Superior temporal gyrus (tissue), 1 donor: ENCODE data around the gene UBXN10.
A peak's percentile ranks its signal among the peaks of the same experiment; 100 is the strongest.

Source experiments
- DNase-seq: peaks from one replicate; pipeline ENCODE4 v3.0.0-alpha.2; 2016; ENCODE audit errors: extremely low spot score

UBXN10 gene

DNA sequence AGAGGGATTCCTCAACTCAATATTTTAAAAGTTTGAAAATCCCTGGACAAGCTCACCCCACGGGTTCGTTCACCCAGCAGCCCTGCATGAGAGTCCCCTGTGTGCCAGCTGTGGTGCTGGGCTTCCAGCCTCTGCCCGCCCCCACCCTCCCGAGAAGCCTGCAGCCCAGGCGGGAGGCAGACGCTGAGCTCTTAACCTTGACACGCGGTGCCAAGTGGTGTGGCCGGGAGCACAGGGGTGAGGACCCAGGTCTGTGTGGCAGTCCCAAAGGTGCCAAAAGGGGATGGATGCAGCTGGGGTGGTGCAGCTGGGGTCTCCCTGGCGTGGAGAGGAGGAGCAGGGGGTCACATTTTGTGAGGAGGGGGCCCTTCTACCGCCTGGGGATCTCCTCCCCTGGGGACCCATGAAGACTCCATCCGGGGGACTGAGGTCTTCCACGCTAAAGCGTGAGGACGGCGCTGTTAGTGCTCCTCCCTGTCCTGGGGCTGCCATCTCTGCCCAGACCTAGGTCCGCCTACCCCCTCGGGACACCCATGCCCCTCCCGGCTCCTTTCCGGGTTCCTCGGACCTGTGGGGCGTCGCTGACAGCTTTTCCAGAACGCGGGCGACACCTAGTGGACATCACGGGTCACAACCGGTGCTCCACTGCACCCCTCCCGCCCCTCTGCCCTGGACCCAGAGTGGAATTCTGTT is 33.8 kb upstream of the UBXN10 start:
- peak; percentile 85 for DNase-seq

DNA sequence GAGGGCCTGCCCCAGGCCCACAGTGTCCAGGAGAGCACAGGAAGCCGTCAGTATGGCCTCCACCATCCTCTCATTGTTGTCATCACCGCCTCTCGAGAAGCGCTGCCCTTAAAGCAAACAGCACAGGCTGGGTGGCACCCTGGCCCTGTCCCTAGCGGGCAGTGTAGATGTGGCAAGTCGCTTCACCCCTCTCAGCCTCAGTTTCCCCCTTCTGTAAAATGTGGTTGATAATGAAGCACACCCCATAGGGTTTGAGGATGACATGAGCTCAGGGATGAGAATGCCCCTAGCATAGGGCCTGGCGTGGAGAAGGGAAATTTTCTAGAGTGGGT is 33.3 kb upstream of the UBXN10 start:
- no peak for DNase-seq

DNA sequence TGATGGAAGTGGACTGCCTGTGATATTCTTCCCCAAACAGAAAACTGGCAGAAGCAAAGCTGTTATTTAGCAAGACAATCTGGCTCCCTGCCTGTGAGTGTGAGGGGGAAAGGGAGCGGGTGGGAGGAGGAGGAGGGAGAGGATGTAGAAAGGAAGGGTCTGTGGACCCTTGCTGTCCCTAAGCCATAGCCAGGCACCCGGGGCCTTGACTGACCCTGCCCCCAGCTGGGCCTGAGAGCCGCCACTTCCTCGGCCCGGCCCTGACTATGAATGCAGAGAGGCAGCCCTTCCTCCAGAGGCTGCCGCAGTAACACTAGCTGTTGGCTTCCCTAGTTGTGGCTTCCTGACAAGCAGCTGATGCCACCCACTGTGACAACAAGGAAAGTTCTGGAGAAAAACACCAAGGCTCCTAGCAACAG is 32.9 kb upstream of the UBXN10 start:
- DNase-seq: peak; percentile 63

DNA sequence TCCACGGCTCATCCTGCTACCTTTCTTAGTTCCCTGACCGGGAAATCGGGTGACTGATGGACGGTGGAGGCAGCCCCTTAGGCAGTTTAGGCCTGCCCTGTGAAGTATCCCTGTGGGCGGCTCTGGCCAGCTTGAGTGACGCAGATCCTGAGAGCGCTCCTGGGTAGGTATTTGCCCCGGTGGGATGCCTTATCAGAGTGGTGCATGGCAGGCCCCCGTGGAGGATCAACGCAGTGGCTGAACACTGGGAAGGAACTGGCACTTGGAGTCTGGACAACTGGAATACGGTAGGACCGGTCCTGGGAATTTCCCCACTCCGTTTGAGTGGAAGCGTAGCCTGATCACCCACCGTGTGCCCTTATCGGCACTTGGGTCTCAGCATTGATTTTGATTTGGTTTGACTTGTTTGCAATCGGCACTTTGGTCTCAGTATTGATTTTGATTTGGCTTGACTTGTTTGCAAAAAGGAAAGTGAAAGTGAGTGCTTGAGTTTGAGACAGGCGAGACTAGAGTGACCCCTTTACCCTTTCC is 31.5 kb upstream of the UBXN10 start:
- no peak for DNase-seq

DNA sequence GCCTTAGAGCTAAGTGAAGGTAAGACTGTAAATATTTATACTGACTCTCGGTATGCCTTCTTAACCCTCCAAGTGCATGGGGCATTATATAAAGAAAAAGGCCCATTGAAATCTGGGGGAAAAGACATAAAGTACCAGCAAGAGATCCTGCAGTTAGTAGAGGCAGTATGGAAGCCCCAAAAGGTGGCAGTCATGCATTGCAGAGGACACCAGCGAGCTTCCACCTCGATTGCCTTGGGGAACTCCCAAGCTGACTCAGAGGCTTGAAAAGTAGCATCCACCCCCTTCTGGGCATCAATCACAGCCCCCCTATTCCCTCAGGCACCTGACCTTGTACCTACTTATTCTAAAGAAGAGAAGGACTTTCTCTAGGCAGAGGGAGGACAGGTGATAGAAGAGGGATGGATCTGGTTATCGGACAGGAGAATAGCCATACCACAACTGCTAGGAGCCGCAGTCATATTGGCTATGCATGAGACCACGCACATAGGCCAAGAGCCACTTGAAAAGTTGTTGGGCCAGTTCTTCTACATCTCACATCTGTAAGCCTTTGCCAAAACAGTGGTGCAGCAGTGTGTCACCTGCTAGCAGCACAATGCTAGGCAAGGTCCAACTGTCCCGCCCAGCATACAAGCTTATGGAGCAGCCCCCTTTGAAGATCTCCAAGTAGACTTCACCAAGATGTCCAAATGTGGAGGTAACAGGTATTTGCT is 27.4 kb upstream of the UBXN10 start:
- no peak for DNase-seq

DNA sequence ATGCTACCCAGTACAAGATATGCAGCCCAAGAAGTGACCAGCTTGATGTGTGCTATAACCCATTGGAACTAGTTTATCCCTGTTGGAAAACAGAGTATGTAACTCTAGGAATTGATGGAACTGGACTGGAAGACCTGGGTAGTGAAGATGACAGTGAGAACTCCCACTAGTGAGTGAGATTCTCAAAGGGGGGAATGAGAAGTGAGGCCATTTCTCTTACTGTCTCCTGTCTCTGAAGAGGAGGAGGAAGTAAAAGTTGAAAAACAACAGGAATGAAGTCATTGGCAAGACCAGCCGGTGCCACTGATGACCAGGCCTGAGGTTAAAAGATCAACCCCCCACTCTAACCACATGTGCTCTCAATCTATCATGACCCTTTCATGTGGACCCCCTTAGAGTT is 25.9 kb upstream of the UBXN10 start:
- DNase-seq: no peak

DNA sequence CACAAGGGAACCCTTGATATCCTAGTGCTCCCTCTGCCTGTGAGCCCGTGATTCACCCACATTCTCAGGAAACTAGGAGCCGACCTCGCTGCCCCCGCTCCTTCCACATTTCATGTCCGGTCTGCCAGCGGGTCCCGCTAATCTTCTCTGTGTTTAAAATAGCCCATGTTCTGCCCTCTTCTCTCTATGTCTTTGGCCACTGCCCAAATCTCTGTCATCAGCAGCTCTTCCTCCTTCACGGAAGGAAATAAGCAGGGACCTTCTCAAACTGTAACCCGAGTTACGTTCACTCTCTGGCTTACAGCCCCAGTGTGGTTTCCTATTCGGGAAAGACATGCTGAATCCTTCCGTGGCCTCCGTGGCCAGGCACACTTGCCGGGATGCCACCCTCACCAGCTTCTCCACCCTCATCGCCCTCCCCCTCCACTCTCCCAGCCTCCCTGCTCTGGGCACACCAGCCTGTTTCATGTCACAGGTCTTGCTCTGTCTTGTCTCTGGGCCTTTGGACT is 21.1 kb upstream of the UBXN10 start:
- peak; percentile 45 for DNase-seq

DNA sequence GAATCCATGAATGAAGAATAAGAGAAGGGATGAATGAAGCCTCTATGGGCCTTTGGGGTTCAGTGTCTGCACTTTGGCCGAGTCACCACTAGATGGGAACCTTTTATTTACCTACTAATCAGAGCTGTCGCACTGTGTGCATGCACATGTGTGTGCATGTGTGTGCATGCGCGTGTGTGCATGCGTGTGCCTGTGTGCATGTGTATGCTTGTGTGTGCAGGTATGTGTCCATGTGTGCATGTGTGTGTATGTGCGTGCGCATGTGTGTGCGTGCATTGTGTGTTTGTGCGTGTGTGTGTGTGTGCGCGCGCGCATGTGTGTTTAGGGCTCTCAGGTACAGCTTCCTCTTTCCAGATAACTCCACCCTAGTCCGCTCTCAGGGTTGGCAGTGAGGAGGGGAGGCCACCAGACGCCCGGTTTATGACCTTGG is 20.4 kb upstream of the UBXN10 start:
- peak; percentile 26 for DNase-seq

DNA sequence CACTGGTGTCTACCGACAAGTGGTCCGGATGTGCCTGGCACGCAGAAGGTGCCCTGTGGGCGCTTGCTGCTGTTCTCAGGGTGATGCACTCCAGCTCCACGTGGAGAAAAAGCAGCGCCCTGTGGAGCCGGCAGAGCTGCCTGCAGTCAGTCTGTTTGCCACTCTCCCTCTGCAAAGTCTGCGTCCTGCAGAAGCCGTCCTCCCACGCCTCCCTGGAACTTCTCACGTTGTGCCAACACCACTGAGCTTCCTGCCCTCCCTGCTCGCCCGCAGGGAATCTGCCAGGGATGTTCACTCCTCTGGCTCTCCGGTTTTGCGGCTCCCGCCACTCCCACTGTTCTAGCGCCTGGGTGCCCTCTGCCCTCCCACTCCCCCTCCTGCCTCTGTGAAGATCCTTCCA is 19.8 kb upstream of the UBXN10 start:
- DNase-seq: peak; percentile 47

DNA sequence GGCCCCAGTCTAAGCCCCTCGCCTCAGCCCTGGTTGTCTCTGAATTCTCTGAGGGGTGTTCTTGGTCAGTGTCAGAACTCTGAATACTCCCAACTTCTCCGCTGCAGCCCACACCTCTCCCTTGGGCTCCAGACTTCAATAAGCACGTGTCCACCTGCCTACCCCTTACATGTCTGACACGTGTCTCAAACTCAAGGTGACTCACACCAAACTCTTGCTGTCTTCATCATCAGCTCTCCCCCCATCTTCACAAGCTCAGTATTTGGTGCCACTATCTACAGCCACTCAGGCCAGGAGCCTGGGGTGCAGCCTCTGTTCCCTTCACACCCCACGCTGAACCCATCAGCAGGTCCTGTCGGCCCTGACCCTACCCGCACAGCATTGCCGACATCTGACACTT is 18.8 kb upstream of the UBXN10 start:
- DNase-seq: no peak

DNA sequence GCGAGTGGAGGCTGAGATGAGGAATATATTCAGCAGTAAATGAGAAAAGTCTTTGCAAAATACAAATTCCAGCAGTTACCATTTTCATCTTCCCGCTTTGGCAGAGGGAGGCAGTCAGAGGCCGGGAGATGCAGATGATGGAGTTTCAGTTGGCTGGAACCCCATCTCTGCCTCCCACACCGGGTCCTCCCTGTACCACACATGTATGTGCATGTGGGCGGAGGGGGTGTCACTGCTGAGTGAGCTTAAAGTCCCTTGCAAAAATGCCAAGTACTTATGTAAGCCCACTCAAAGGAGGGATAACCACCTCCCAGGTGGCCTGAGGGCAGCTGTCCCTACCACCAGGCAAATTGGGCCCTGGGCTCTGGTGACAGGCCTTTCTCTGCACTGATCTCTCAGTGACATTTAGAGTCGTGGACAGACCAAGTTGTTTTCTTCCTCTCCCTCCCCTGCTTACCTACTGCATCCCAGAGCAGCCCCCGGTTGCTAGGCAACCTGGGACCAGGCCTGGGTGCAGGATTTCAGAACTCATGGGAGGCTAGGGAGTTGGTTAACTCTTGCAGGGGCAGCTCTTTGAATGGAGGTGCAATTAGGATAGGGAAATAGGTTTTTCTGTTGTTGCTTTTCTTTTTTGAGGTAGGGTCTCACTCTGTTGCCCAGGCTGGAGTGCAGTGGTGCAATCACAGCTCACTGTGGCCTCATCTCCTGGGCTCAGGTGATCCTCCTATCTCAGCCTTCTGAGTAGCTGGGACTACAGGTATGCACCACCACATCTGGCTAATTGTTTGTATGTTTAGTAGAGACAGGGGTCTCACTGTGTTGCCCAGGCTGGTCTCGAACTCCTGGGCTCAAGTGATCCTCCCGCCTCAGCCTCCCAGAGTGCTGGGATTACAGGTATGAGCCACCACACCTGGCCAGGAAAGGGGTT is 17.1 kb upstream of the UBXN10 start:
- peak; percentile 62 for DNase-seq

DNA sequence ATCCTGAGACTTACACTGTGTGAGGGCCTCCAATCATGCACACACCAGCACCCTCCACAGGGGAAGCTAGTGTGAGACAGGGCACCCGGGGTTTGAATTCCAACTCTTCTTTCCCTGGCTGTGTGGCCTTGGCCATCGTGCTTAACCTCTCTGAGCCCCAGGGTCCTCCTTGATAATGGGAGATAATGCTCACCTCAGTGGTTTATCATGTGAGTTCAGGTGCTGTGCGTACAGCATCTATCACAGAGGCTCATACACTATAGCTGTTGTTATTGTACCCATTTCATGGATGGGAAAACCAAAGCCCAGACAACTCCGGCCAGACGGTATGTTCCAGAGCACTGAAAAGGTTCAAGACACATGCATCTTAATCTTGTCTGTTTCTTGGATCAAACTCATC is 16.0 kb upstream of the UBXN10 start:
- no peak for DNase-seq

DNA sequence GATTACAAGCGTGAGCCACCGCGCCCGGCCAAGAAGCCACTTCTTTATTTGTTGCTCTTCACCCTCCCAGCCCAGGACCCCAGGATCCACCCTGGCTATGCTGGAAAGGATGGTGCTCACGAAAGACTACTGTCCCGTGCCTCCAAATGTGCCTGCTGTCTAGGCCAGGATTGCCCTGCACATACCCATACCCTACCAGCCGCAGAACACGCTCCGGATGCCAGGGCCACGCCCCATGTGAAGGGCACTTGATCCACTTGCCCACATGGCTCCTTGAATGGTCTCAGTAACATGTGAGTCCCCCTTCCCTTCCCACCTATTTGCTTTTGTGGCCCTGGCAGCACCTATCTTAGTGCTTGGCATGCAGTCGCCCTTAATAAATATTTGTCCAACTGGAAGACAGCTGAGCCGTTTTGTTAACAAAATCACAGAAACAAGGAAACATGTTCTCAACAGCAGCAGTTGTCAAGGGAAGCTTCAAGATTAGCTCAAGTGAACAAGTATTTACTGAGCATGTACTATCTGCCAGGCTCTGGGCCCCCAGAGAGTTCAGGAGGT is 13.8 kb upstream of the UBXN10 start:
- DNase-seq: no peak

DNA sequence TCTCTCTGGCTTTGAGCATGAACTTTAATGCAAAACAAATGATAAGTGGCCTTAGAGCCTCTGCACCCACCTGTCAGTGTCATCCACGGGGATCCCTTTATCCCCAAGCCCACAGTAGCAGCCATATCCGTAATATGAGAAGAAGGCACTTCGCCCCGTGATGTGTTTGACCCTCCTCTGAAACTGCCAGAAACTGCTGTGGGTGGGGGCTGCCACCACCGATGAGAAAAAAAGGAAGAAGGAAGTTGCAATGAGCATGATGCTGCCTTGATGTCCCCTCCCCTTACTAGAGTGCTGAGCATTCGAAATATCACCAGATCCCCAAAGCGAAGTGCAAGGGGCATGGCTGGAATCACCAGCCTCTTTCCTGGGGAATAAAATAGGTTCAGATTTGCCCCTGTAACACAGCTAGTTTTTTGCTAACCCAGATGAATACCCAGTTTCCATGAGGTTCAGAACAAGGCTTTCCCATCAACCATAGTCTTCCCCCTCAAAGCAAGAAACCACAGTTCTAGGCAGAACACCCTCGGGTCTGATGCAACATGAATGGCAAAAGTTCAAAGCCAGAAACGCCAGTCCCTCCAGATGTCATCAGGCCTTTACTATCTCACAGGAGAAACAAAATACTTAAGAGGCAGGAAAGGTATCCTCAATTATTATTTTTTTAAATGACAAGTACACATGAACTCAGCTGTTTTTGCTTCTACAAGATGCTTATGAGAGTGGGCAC is 10.8 kb upstream of the UBXN10 start:
- DNase-seq: no peak

DNA sequence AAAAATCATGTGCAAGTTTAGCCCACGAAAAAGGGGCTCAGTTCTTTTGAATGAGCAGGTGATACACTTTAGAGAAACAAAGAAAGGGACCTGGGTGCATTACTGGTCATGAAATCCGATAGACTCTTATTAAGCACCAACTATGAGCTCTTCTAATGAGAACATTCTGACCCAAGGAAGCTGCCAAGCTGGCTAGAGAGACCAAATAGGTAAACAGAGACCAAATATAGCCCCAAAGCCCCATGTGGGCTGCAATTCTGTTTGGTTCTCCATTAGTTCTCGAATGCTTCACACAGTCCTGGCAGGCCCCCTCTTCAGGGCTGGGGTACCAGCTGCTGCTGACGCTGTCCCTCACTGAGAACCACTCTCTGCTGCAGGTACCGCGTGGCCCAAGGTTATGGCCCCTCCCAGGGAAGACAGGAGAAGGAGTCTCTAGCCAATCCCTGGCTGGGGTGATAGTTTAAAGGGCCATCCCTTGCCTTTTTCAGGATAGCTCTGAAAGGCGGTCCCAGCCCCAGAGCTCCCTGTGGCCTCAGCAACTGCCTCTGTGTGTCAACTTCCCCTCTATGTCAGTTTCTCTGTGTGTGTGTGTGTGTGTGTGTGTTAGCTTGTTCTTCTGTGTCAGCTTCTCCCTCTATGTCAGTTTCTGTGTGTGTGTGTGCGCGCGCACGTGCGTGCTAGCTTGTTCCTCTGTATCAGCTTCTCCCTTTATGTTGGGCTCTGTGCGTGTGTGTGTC is 7.1 kb upstream of the UBXN10 start:
- no peak for DNase-seq

DNA sequence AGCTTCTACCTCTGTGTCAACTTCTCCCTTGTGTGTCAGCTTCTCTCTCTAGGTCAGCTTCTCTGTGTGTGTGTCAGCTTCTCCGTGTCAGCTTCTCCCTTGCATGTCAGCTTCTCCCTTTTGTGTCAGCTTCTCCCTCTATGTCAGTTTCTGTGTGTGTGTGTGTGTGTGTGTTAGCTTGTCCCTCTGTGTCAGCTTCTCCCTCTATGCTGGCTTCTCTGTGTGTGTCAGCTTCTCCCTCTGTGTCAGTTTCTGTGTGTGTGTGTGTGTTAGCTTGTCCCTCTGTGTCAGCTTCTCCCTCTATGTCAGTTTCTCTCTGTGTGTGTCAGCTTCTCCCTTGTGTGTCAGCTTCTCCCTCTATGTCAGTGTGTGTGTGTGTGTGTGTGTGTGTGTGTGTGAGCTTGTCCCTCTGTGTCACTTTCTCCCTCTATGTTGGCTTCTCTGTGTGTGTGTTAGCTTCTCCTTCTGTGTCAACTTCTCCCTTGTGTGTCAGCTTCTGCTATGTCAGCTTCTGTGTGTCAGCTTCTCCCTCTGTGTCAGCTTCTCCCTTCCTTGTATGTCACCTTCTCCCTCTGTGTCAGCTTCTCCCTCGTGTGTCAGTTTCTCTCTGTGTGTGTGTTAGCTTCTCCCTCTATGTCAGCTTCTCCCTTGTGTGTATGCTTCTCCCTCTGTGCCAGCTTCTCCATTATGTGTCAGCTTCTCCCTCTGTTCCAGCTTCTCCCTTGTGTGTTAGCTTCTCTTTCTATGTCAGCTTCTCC is 6.3 kb upstream of the UBXN10 start:
- DNase-seq: no peak

DNA sequence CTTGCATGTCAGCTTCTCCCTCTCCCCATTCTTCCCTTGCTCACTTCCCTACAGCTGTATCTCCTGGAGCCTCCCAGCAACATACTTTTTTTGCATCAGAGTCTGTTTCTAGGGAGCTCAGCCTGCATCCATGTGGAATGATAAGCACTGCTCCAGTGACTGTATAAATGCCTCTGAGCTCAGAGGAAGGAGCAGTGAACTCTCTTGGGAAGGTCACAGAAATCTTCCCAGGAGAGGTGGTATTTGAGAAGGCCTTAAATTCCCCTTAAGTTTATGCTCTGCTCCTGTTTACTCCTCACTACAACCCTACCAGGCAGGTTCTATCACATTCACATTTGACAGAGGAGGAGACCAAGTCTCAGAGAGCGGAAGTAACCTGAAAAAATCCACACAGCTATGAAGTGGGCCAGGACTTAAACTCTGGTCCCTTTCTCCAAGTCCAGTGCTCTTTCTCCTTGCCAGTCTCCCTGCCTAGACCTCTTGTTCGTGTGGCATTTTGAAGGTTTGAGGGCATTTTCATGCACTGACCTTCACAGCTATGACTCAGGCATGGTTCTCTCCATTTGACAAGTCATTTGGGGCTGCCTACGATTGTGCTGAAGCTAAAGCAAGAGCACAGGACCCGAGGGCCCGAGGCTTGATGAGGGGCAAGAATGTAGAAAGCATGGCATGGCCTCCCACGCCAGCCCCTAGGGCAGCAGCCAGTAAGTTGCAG is 5.6 kb upstream of the UBXN10 start:
- no peak for DNase-seq

DNA sequence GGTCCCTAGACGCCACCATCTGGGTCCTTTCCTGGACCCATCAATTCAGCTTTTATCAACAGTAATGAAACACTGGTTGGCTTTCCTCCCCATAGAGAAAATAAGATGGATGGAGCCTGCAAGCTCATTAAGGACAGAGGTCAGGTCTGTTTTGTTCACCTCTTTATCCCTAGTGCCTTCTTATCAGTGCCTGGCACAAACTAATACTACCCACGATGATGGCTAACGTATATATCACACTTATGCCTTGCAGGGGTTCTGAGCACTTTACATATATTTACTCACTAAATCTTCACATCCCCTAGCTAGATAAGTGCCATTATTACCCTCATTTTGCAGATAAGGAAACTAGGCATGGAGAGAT is 5.1 kb upstream of the UBXN10 start:
- no peak for DNase-seq

DNA sequence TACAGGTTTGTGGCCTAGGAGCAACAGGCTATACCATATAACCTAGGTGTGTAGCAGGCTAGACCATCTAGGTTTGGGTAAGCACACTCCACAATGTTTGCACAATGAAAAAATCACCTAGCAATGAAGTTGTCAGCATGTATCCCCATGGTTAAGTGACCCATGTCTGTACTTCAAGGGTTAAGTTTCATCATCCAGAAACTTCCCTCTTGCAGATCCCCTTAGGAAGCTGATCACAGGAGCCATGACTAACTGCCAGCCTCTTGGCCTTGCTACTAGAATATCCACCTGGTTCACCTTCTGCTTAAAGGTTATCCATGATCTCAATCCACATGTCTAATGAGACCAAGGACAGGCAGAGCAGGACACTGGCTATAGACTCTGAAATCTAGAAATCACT is 3.5 kb upstream of the UBXN10 start:
- DNase-seq: no peak
